Effector memory CD4-positive, alpha-beta T cell (primary cell): Measurements from ENCODE around the gene DGCR6L.
"Not testable (repeated sequence)": the region's sequence is repeated elsewhere in the genome, so short reads cannot be mapped to it uniquely, and the experiment has no call there.

Source experiments
- DNase-seq, 3 donors: peaks; one replicate each; pipeline ENCODE4 v3.0.0-alpha.2; 2020
- H3K27ac ChIP-seq: 2 replicates; pipeline ENCODE4 v1.7.0; 2013; ENCODE audit warnings: mild to moderate bottlenecking, low read length, moderate library complexity; ENCODE audit not compliant: insufficient read depth, poor library complexity, severe bottlenecking
- H3K27me3 ChIP-seq: replicated peaks from 2 replicates; pipeline ENCODE4 v1.7.0; 2013; ENCODE audit warnings: mild to moderate bottlenecking, low read length; ENCODE audit not compliant: insufficient read depth, control insufficient read depth, poor library complexity, severe bottlenecking
- H3K36me3 ChIP-seq: 2 replicates; pipeline ENCODE4 v1.7.0; 2013; ENCODE audit warnings: mild to moderate bottlenecking, low read length, moderate library complexity; ENCODE audit not compliant: control insufficient read depth, insufficient read depth
- H3K4me1 ChIP-seq: 2 replicates; pipeline ENCODE4 v1.7.0; 2013; ENCODE audit warnings: low read length, mild to moderate bottlenecking; ENCODE audit not compliant: control insufficient read depth, insufficient read depth, poor library complexity, severe bottlenecking
- H3K4me3 ChIP-seq: 2 replicates; pipeline ENCODE4 v1.7.0; 2013; ENCODE audit warnings: low read length, low read depth, mild to moderate bottlenecking; ENCODE audit not compliant: insufficient read depth, poor library complexity, severe bottlenecking
- H3K9me3 ChIP-seq: 2 replicates; pipeline ENCODE4 v1.7.0; 2013; ENCODE audit warnings: mild to moderate bottlenecking, low read length, moderate library complexity; ENCODE audit not compliant: control insufficient read depth

The DGCR6L gene

DNA sequence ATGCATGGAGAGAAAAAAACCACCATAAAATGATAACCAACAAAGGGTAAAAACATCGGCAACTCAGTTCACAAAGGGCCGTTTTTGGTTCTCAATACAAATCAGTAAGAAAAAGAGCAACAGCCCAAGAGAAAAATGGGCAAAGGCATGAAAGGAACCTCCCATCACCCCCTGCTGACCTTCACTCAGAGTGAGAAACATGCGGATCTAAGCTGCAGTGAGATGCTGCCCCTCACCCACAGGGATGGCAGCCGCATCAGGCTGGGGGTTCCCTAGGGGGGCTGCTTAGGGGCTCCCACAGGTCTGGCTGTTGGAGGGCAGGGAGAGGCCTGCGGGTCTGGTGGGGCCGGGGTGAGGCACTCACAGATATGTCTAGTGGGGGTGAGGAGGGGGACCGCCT is 44.5 kb downstream of the DGCR6L start:
- not testable (repeated sequence) for H3K27ac ChIP-seq, H3K27me3 ChIP-seq, H3K36me3 ChIP-seq, H3K4me1 ChIP-seq, H3K4me3 ChIP-seq, H3K9me3 ChIP-seq, DNase-seq

DNA sequence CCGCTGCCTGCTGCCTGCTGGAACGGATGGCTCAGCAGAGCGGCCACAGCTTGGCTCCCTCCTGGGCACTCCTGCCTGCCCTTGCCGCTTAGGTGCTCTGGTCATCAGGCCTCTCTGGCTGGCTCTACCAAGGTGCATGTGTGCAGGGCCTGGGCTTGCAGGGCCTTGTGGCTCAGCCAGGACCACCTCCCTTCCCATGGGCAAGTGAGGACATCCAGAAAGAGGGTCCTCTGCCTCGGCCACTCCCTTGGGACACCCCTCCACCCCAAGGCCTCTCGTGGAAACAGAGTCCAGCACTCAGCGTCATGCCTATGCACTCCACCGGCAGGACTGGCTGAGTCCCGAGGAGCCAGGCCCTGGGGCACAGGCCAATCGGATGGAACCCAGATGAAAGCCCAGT is 45.5 kb downstream of the DGCR6L start:
- not testable (repeated sequence) for H3K4me3 ChIP-seq, H3K27ac ChIP-seq, H3K27me3 ChIP-seq, H3K36me3 ChIP-seq, H3K4me1 ChIP-seq, DNase-seq, H3K9me3 ChIP-seq

DNA sequence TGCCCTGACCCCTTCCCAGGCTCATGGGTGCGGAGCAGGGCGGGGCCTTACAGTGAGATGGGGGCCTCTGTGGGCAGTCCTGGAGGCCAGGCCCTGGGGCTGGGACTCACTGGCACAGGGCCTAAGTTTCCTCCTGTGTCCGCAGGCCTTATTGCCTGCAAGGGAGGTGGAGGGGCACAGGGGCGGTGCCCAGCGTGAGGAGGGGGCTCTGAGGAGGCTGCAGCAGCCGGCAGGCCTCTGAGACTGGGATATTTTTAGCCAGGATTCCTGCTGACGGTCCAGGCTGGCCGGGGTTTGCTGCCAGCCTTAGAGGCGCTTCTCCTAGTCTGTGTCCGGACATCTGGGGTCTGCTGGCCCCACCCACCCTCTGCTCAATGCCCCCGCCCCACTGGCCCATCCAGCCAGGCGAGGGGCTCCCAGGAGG is 46.1 kb downstream of the DGCR6L start:
- no peaks in the 10 kb centered on the region for H3K36me3 ChIP-seq
- H3K27me3 ChIP-seq, result no peaks in the 10 kb centered on the region
- H3K9me3 ChIP-seq, result no peaks in the 10 kb centered on the region
- H3K4me3 ChIP-seq, result no peak overlapping the region
- DNase-seq, result no peak
- H3K4me1 ChIP-seq, result no peaks in the 10 kb centered on the region
- H3K27ac ChIP-seq, result no peak overlapping the region

DNA sequence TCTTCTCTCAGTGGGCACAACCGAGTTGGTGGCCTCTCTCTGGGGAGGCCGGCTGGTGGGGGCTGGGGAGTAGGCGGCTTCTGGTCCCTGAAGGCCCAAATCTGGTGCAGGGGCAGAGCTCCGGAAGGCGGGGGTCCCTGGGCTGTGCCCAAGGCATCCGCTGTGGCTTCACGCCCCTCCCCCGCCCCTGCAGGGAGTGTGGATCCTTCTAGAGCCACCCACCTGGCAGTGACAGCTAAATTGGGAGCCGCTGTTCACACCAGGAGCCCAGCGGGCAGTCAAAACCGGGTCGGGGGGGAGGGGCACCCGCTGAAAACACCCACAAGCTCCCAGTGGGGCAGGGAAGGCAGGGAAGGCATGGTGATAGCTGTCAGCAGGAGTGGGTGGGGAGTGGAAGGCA is 47.2 kb downstream of the DGCR6L start:
- H3K27me3 ChIP-seq, result peaks cover under 1% of the 10 kb centered on the region
- H3K4me1 ChIP-seq, result peaks cover 4% of the 10 kb centered on the region
- no peak for DNase-seq

DNA sequence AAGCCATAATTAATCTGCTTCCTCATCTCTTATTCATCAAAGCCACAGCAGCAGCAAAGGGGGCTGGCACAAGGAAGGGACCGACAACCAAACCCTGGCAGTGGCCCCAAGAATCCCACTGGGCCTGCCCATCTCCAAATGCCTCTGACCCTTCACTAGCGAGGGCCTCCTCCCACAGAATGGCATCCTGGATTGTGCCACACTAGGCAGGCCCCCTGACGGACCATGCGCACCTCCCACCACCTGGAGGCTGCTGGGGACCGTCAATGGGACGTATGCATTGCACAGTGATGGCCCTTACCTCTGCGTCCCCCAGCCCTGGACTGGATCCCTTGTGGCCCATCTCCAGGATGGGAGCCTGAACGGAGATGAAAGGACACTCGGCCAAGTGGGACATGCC is 47.7 kb downstream of the DGCR6L start:
- Histone ChIP-seq H3K27me3 (peaks cover 5% of the 10 kb centered on the region), H3K4me3 (no peak overlapping the region)
- DNase-seq, result no peak

More for the DNA sequence above, 47.2 kb downstream of the DGCR6L start:
- Histone ChIP-seq H3K36me3 (no peaks in the 10 kb centered on the region), H3K27ac (no peak overlapping the region), H3K9me3 (no peaks in the 10 kb centered on the region), H3K4me3 (no peak overlapping the region)

DNA sequence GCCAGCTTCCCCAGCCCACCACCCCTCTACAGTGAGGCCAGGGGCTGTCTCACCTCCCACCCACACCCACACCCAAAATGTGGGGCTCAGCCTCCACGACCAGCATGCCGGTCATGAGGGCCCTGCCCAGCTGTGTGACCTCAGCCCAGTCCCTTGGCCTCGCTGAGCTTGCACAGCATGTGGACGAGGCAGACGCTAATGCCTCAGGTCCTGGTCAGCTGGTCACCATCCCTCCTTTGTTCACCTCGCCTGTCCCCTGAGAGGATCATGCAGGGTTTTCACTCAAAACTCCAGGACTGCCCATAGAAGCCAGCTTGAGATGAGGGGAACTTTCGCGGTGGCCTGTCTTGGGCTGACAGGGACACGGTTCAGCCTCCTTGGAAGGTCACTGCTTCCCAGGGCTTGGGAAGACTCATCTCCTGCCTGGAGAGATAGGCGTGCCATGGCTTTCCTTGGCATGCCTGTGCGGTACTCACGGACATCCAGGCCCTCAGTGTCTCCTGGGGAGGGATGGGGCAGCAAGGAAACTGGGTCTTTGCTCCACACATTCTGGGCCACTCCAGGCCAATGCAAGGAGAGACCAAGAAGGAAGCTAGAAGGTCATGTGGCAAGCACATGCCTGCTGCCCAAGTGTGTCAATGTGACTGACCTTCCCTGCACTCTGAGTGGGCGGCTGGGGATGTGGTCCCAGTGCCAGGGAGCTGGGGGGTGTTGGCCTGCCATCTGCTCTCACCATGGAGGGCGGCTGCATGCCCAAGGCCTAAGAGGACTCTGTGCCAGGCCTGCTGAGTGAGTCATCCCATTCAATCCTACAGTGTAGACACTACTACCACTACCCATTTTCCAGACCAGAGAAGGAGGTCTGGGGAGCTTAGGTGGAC is 48.5 kb downstream of the DGCR6L start:
- Histone ChIP-seq H3K4me1 (peaks cover 10% of the 10 kb centered on the region), H3K36me3 (no peaks in the 10 kb centered on the region), H3K4me3 (no peak overlapping the region), H3K27me3 (peaks cover 5% of the 10 kb centered on the region), H3K9me3 (no peaks in the 10 kb centered on the region), H3K27ac (no peak overlapping the region)
- no peak for DNase-seq

More for the DNA sequence above, 47.7 kb downstream of the DGCR6L start:
- no peak overlapping the region for H3K27ac ChIP-seq
- H3K4me1 ChIP-seq, result peaks cover 8% of the 10 kb centered on the region
- H3K36me3 ChIP-seq, result no peaks in the 10 kb centered on the region
- no peaks in the 10 kb centered on the region for H3K9me3 ChIP-seq

DNA sequence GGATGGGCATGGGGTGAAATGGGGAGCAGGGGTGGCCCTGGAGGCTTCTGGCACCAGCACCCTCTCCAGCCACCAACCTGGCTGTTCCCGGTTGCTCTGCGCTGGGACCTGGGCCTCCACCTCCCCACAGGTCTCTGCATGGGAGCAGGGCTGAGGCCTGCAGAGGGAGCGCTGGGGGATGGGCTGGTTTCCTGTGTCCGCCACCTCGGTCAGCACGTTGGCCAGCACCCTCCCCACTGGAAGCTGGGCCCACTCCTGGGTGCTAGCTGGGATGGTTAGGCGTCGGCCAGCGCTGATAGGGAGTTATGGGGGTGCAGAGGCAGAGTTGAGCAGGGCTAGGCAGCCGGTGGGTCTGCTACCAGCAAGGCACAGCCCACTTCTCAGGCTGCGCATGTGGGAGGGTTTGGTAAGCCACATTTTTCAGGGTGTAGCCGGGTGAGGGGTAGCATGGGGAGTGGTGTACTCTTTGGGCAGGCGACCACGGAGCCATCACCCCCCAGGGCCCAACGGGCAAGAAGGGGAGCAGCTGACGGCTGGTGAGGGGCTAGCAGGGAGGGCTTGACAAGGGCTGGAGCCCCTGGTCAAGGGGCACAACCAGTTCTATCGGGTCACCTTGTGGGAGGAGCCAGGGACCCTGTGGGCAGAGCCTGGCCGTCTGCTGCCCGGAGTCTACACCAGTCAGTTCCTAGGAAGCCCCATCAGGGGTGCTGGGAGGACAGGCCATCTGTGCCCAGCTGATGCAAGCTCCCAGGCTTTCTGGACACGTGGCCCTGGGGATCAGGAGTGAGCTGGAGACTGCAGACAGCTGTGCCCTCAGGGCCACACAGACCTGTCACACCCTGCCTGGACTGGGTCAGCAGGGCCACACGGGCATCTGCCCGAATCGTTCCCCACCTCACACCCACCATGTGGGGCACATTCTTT is 49.4 kb downstream of the DGCR6L start:
- not testable (repeated sequence) for H3K27ac ChIP-seq, DNase-seq, H3K36me3 ChIP-seq, H3K27me3 ChIP-seq, H3K9me3 ChIP-seq, H3K4me3 ChIP-seq
- peaks cover 10% of the 10 kb centered on the region for H3K4me1 ChIP-seq

DNA sequence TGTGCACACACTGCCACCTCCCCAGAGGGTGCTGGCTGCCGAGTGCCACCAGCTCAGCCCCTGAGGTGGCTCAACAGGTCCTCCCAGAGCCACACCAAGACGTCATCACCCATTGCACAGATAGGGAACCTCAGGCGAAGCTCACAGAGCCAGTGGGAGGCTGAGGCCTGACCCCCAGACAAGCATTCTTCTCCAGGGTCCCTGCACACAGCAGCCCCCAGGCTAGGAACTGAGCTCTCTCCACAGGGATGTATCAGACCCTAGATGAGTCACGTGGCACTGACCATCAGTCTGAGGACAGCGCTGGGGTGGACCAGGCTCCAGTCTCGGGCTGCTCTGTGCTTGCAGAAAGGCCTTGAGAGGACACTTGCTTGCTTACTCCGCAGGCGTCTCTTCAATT is 50.2 kb downstream of the DGCR6L start:
- not testable (repeated sequence) for H3K9me3 ChIP-seq, DNase-seq, H3K4me3 ChIP-seq, H3K27ac ChIP-seq, H3K36me3 ChIP-seq, H3K27me3 ChIP-seq
- peaks cover 10% of the 10 kb centered on the region for H3K4me1 ChIP-seq

DNA sequence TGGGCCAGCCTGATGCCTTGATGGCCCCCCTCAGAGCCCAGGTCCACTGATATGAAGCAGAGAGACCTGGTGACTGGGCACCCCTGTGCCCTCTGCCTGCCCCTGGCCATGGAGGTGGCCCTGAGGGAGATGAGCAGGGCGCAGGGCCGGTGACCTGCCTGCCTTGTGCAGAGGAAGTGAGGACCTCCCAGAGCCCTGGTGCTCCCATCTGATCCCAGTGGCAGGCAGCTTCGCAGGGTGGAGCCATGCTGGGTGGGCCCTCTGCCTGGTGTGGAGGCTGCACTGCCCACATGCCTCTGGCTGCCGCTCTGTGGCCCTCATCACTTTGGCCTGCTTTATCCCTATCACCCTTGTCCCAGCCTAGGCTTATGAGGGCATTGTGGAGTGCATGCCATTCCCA is 50.7 kb downstream of the DGCR6L start:
- not testable (repeated sequence) for H3K9me3 ChIP-seq, H3K4me3 ChIP-seq, H3K27me3 ChIP-seq

More for the DNA sequence above, 50.7 kb downstream of the DGCR6L start:
- peaks cover 10% of the 10 kb centered on the region for H3K4me1 ChIP-seq
- H3K27ac ChIP-seq, DNase-seq, H3K36me3 ChIP-seq: not testable (repeated sequence)
